ENCODE data around the gene MICAL2.

The MICAL2 gene

DNA sequence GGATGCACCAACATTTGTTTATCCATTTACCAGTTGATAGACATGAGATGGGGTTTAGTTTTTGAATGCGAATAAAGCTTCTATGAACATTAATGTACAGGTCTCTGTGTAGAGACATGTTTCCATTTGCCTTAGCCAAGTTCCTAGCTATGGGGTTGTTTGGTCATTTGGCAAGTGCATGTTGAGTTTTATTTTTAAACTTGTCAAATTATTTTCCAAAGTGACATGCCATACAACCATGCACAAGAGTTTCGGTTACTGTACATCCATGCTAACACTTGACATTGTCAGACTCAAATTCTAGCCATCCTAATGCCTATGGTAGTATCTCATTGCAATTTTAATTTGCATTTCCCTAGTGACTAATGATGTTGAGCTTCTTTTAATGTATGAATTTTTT is 196.4 kb downstream of the MICAL2 start:
- H3K9me3 Mint-ChIP-seq, result peaks cover 0 to 2% of the 10 kb centered on the region in 2 donors
- no peak for DNase-seq
- H3K27me3 Mint-ChIP-seq, result no peaks in the 10 kb centered on the region
- H3K36me3 Mint-ChIP-seq (ENCODE audit: insufficient read depth), result no peaks in the 10 kb centered on the region
- no peak for ATAC-seq (replicated peaks)
- H3K4me3 Mint-ChIP-seq, result no peak overlapping the region
- H3K4me1 Mint-ChIP-seq (ENCODE audit: low read depth in 2 of 2), result peaks cover 0 to 2% of the 10 kb centered on the region in 2 donors
- H3K27ac Mint-ChIP-seq, result no peak overlapping the region

GRCh38 chr11:12312132-12312531 is 201.7 kb downstream of the MICAL2 start:
- Mint-ChIP-seq H3K36me3 (ENCODE audit: insufficient read depth) (no peaks in the 10 kb centered on the region), H3K4me1 (ENCODE audit: low read depth in 2 of 2) (no peaks in the 10 kb centered on the region), H3K27me3 (no peaks in the 10 kb centered on the region), H3K4me3 (no peak overlapping the region), H3K9me3 (peaks cover 0 to 2% of the 10 kb centered on the region in 2 donors), H3K27ac (no peak overlapping the region)
- ATAC-seq (replicated peaks) (no peak), DNase-seq (no peak)

All from effector memory CD8-positive, alpha-beta T cell (primary cell).